ENCODE results near the gene LRRC46. TPM values are rescaled to one million over a fixed set of nuclear protein-coding genes. Genes with fewer than 3 reads are reported as not detected.

Gene LRRC46
- total RNA-seq, 1 donor from 2014 or later = not detected

DNA sequence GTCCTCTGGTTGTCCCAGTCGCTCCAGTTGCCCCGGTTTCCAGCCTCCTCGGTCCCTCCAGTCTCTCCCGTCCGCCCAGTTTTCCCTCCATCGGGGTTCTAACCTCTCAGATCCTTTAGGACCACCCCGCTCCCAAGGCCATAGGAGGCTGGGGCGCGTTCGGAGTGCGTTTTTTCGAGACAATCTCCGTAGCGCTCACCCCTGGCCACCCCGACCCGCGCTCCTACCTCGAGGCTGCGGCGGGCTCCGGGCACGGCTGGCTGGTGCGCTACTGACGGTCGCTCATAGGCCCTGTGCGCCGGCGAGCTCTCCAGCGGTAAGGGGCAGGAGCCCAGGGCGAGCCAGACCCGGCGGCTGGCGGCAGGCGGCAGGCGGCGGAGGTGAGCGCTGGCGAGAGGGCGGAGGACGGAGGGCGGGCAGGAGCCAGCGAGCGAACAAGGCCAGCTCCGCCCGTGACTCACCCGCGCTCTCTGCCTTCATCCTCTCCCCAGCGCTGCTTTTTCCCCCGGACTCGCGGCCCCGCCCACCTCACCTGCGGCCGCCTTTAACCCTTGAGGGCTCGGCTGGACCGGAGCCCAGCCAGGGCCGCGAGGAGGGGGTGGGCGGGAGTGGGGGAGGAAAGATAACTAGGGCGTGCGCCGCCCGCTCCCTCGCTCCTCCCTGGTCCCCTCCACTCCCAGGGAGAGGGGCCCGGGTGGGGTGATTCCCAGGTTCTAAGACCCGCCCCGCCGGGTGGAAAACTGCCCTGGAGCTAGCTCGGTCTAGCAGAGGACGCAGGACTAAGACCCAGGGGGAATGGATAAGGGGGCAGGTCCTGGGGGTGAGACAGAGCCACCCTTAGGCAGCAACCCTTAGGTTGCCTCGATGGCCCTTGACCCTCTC, 19.5 kb downstream of the LRRC46 start, which contains the start of gene SP6:
Gene SP6, minus strand, starts transcription at position 472 of the 882 bp plus-strand sequence. CDS start 2,734 bp downstream, outside the sequence.
- intact Hi-C loops (cut with DNase I) = no loop called here
- H3K27me3 ChIP-seq = no peaks in the 10 kb centered on the region

DNA sequence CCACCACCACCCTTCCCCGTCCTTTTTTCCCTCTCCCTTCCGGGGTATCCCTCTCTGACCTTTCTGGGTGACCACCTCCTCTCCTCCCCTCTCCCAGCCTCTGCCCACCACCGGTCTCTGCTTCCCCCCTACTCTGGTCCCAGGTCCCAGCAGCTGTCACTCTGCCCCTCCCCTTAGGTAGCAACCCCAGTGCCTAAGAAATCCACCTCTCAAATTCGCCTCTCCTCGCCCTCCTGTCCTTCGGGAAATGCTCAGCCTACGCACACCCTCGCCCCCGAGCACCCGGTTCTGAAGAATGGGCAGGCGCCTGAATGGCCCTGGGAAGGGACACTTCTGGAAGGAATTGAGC, 20.3 kb downstream of the LRRC46 start:
- Histone ChIP-seq H3K27ac (no peak overlapping the region), H3K4me1 (peaks cover 23% of the 10 kb centered on the region), H3K36me3 (no peaks in the 10 kb centered on the region), H3K9me3 (no peaks in the 10 kb centered on the region), H3K27me3 (no peaks in the 10 kb centered on the region), H3K4me3 (no peak overlapping the region)
- DNase-seq (ENCODE audit: extremely low spot score in 2 of 2) = no peak
- intact Hi-C loops (cut with DNase I) = no loop called here
- TF ChIP-seq POLR2A (IDR thresholded peaks at IDR 0.05) (no peak), POLR2AphosphoS5 (IDR thresholded peaks at IDR 0.05; ENCODE audit: insufficient read depth in 1 of 2, low read depth in 1 of 2) (no peak)
- TF ChIP-seq, protein P1, sequence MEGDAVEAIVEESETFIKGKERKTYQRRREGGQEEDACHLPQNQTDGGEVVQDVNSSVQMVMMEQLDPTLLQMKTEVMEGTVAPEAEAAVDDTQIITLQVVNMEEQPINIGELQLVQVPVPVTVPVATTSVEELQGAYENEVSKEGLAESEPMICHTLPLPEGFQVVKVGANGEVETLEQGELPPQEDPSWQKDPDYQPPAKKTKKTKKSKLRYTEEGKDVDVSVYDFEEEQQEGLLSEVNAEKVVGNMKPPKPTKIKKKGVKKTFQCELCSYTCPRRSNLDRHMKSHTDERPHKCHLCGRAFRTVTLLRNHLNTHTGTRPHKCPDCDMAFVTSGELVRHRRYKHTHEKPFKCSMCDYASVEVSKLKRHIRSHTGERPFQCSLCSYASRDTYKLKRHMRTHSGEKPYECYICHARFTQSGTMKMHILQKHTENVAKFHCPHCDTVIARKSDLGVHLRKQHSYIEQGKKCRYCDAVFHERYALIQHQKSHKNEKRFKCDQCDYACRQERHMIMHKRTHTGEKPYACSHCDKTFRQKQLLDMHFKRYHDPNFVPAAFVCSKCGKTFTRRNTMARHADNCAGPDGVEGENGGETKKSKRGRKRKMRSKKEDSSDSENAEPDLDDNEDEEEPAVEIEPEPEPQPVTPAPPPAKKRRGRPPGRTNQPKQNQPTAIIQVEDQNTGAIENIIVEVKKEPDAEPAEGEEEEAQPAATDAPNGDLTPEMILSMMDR (IDR thresholded peaks at IDR 0.05) = no peak

More for the DNA sequence above, 19.5 kb downstream of the LRRC46 start, which contains the start of gene SP6:
- peak within 1 kb of the TSS; percentile 35 to 41 for H3K4me3 ChIP-seq
- peak within 1 kb of the TSS; percentile 38 for H3K27ac ChIP-seq
- no peaks in the 10 kb centered on the region for H3K9me3 ChIP-seq
- TF ChIP-seq POLR2AphosphoS5 (IDR thresholded peaks at IDR 0.05; ENCODE audit: insufficient read depth in 1 of 2, low read depth in 1 of 2) = peak in 1 of 2 donors; percentile 37
- TF ChIP-seq, protein P1 (IDR thresholded peaks at IDR 0.05) = no peak
- DNase-seq (ENCODE audit: extremely low spot score in 2 of 2) = no peak
- no peaks in the 10 kb centered on the region for H3K36me3 ChIP-seq
- H3K4me1 ChIP-seq = peaks cover 26% of the 10 kb centered on the region

DNA sequence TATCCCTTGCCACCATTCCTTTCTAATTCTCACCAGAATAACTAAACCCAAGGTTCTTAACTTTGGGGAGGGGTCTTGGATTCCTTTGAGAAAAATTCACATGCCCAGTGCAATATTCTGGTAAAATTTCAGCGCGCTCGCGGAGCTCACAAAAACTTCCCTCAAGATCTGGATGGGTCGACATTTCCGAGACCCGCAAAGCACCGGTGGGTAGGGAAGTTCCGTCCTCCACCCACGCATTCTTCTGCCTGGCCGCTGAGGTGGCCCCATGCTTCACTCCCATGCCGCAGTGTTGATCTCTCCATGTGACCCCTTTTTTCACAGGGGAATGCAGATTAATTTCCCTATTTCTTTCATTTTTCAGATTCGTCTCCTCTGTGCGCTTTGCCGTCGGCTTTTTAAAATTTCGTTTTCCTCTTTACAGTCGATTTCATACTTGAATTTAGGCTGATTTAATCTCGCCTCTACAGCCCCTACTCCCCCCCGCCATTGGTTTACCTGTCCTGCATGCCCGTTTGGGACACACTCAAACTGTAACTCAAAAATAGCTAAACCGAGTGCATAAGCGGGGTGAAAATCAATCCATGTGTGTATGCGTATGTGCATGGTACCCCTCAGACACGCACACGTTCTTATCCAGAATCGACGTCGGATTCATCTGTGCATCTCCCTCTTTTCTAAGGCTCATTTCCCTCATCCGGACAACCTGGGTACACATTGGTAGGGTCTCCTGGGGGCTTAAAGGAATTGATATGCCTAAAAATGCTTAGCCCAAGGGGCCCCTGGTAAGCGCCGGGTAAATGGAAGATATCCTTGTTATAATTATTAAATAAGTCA, 20.9 kb downstream of the LRRC46 start:
- Histone ChIP-seq H3K4me1 (peaks cover 17% of the 10 kb centered on the region), H3K36me3 (no peaks in the 10 kb centered on the region), H3K27me3 (no peaks in the 10 kb centered on the region), H3K27ac (no peak overlapping the region), H3K4me3 (no peak overlapping the region), H3K9me3 (no peaks in the 10 kb centered on the region)
- no peak for DNase-seq (ENCODE audit: extremely low spot score in 2 of 2)
- intact Hi-C loops (cut with DNase I) = no loop called here
- no peak for TF ChIP-seq POLR2AphosphoS5 (IDR thresholded peaks at IDR 0.05; ENCODE audit: insufficient read depth in 1 of 2, low read depth in 1 of 2)
- TF ChIP-seq POLR2A (IDR thresholded peaks at IDR 0.05) = no peak
- TF ChIP-seq, protein P1 (IDR thresholded peaks at IDR 0.05) = no peak

DNA sequence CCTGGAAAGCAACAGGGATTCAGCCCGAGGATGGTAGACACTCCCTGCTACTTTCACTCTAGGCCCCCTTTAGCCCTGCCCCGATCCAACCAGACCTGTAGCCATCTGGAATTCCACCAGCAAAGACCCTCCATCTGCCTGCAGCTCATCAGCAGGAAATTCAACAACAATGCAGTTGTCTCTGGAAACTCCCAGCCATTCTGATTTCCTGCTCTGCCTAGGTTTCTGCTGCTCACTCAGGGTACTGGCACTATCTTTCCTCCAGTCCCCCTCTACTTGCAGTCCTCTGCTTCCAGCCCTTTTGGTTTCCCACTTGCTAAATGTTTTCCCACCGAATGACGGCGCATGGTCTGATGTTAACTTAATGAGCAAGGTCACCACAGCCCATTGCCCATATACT, 22.1 kb downstream of the LRRC46 start:
- TF ChIP-seq POLR2A (IDR thresholded peaks at IDR 0.05) = no peak
- no peak for TF ChIP-seq POLR2AphosphoS5 (IDR thresholded peaks at IDR 0.05; ENCODE audit: insufficient read depth in 1 of 2, low read depth in 1 of 2)
- TF ChIP-seq, protein P1 (IDR thresholded peaks at IDR 0.05) = no peak
- no peaks in the 10 kb centered on the region for H3K36me3 ChIP-seq
- no peak for DNase-seq (ENCODE audit: extremely low spot score in 2 of 2)
- intact Hi-C loops (cut with DNase I) = no loop called here
- H3K27me3 ChIP-seq = no peaks in the 10 kb centered on the region
- H3K4me1 ChIP-seq = peaks cover 14% of the 10 kb centered on the region
- H3K27ac ChIP-seq = no peak overlapping the region
- H3K4me3 ChIP-seq = no peak overlapping the region
- H3K9me3 ChIP-seq = no peaks in the 10 kb centered on the region

All from vagina (tissue), 2 donors.